HCT116 (cell line): Measurements from ENCODE around the gene LRRC61. TPM values are rescaled to one million over a fixed set of nuclear protein-coding genes. Genes with fewer than 3 reads are reported as not detected.

Experiments
- ATAC-seq: fragments of 200-7000 bp; cut with Tn5 transposase; 2 replicates; pipeline ENCODE4 v1.9.1; 2020; ENCODE audit warnings: mild to moderate bottlenecking, moderate library complexity
- BruUV-seq: library from RNA; stranded (reverse); fragments of 400-500 nt; replicated peaks from 2 replicates; lab custom pipeline; 2021; lab: Mats Ljungman, UMichigan
- CTCF ChIA-PET: fragments of 300-600 bp; sonication (Branson Sonifier 250); formaldehyde crosslinking; loops from one replicate; lab custom pipeline; 2021; ENCODE audit warnings: antibody characterized with exemption; lab: Charles Lee
- POLR2A ChIA-PET: fragments of 300-600, 350-600 bp; sonication (Branson Sonifier 250); formaldehyde crosslinking; loops from one replicate; lab custom pipeline; 2021; ENCODE audit warnings: antibody characterized with exemption; lab: Charles Lee
- RAD21 ChIA-PET, 2 experiments: fragments of 300-600 bp; sonication (Branson Sonifier 250); formaldehyde crosslinking; loops; one replicate each; lab custom pipeline; 2023; ENCODE audit warnings: low total read pairs in 2 of 2; ENCODE audit not compliant: uncharacterized antibody in 2 of 2, unreplicated experiment in 2 of 2, low non-redundant PET in 1 of 2; lab: Charles Lee
- DNase-seq: peaks from one replicate; pipeline ENCODE4 v3.0.0-alpha.2; 2010; ENCODE audit warnings: low read depth, low spot score
- H2AFZ ChIP-seq: fragments of 200-600 bp; shearing (Covaris generic), sonication (generic); 2 replicates; pipeline ENCODE4 v1.6.1; 2017; ENCODE audit warnings: low read depth, mixed run types, mixed read lengths, antibody characterized with exemption, low read length; ENCODE audit not compliant: poor library complexity, severe bottlenecking
- H3K27ac ChIP-seq: 2 replicates; pipeline ENCODE4 v1.5.1; 2012; ENCODE audit warnings: low read depth, low read length
- H3K27me3 ChIP-seq: fragments of 200-600 bp; sonication (generic); 2 replicates; pipeline ENCODE4 v1.6.1; 2016; ENCODE audit warnings: mixed run types, low read length, mixed read lengths; ENCODE audit not compliant: insufficient read depth
- H3K36me3 ChIP-seq, 2 experiments: fragments of 200-500 bp in 1 of 2; fragments of 200-600 bp in 1 of 2; sonication (Bioruptor generic) in 1 of 2; sonication (generic) in 1 of 2; 2 replicates each; pipeline versions ENCODE4 v1.5.1 to v1.6.1; 2014 to 2016; ENCODE audit warnings: low read length in 2 of 2, inconsistent platforms in 1 of 2, mixed read lengths in 1 of 2, mixed run types in 1 of 2; ENCODE audit not compliant: insufficient read depth in 2 of 2, control insufficient read depth in 1 of 2
- H3K4me1 ChIP-seq, 2 experiments: fragments of 200-600 bp in 1 of 2; sonication (generic) in 1 of 2; 2 replicates each; pipeline versions ENCODE4 v1.5.1 to v1.6.1; 2012 to 2017; ENCODE audit warnings: low read length in 2 of 2, inconsistent platforms in 1 of 2, mild to moderate bottlenecking in 1 of 2, mixed read lengths in 1 of 2, mixed run types in 1 of 2, moderate library complexity in 1 of 2; ENCODE audit not compliant: insufficient read depth in 2 of 2, control insufficient read depth in 1 of 2
- H3K4me2 ChIP-seq: fragments of 200-600 bp; sonication (generic); 2 replicates; pipeline ENCODE4 v1.6.1; 2017; ENCODE audit warnings: mixed run types, low read length, mixed read lengths
- H3K4me3 ChIP-seq, 2 experiments: fragments of 200-600 bp in 1 of 2; sonication (generic) in 1 of 2; replicated peaks in 1 of 2; 2 replicates each; pipeline ENCODE4 v1.5.1; 2011 to 2016; ENCODE audit warnings: low read length in 2 of 2, control low read depth in 1 of 2, low read depth in 1 of 2, mild to moderate bottlenecking in 1 of 2, mixed read lengths in 1 of 2, mixed run types in 1 of 2
- H3K79me2 ChIP-seq: fragments of 200-600 bp; sonication (generic); 2 replicates; pipeline ENCODE4 v1.6.1; 2017; ENCODE audit warnings: mild to moderate bottlenecking, mixed run types, low read length, moderate library complexity, mixed read lengths; ENCODE audit not compliant: insufficient read depth
- H3K9ac ChIP-seq: fragments of 200-600 bp; sonication (generic); 2 replicates; pipeline ENCODE4 v1.6.1; 2016; ENCODE audit warnings: low read length, mixed read lengths
- H3K9me2 ChIP-seq: fragments of 200-600 bp; sonication (generic), shearing (Covaris generic); 2 replicates; pipeline ENCODE4 v1.6.1; 2017; ENCODE audit warnings: mixed run types, mild to moderate bottlenecking, moderate library complexity; ENCODE audit not compliant: insufficient read depth
- H3K9me3 ChIP-seq, 2 experiments: fragments of 200-500 bp in 1 of 2; fragments of 200-600 bp in 1 of 2; sonication (Bioruptor generic) in 1 of 2; sonication (generic) in 1 of 2; 2 replicates each; pipeline ENCODE4 v1.6.1; 2014 to 2017; ENCODE audit warnings: low read length in 2 of 2, mixed read lengths in 2 of 2, inconsistent platforms in 1 of 2, low read depth in 1 of 2, mild to moderate bottlenecking in 1 of 2, mixed run types in 1 of 2, moderate library complexity in 1 of 2; ENCODE audit not compliant: control insufficient read depth in 1 of 2, insufficient read depth in 1 of 2
- H4K20me1 ChIP-seq: fragments of 200-600 bp; sonication (generic), shearing (Covaris generic); 2 replicates; pipeline ENCODE4 v1.6.1; 2017; ENCODE audit warnings: mixed run types, mild to moderate bottlenecking, moderate library complexity; ENCODE audit not compliant: insufficient read depth
- CBX3 ChIP-seq: IDR thresholded peaks from 2 replicates; pipeline ENCODE4 v1.6.1; 2012; ENCODE audit warnings: low read depth
- CTCF ChIP-seq, 3 experiments: fragments of 200-600 bp in 1 of 3; sonication (generic) in 1 of 3; IDR thresholded peaks in 2 of 3; conservative IDR thresholded peaks in 1 of 3; 2 replicates each; pipeline ENCODE4 v1.5.1; 2012 to 2017; ENCODE audit warnings: low read depth in 2 of 3, low read length in 2 of 3, antibody characterized with exemption in 1 of 3, borderline replicate concordance in 1 of 3, control low read depth in 1 of 3, mild to moderate bottlenecking in 1 of 3, mixed read lengths in 1 of 3, mixed run types in 1 of 3, moderate library complexity in 1 of 3; ENCODE audit not compliant: insufficient read depth in 1 of 3
- ELF1 ChIP-seq: IDR thresholded peaks from 2 replicates; pipeline ENCODE4 v1.6.1; 2012; ENCODE audit warnings: low read depth, borderline replicate concordance
- EZH2 ChIP-seq: fragments of 200-600 bp; sonication (generic); IDR thresholded peaks from 2 replicates; pipeline ENCODE4 v1.6.1; 2017; ENCODE audit warnings: antibody characterized with exemption, mixed run types
- EZH2phosphoT487 ChIP-seq: fragments of 200-600 bp; IDR thresholded peaks from 2 replicates; pipeline ENCODE4 v1.6.1; 2018; ENCODE audit warnings: antibody characterized with exemption, borderline replicate concordance
- FOSL1 ChIP-seq: IDR thresholded peaks from 2 replicates; pipeline ENCODE4 v1.6.1; 2012; ENCODE audit warnings: low read depth
- JUND ChIP-seq: IDR thresholded peaks from 2 replicates; pipeline ENCODE4 v1.6.1; 2012
- MAX ChIP-seq: IDR thresholded peaks from 2 replicates; pipeline ENCODE4 v1.6.1; 2012
- POLR2A ChIP-seq: IDR thresholded peaks from 2 replicates; pipeline ENCODE4 v1.7.0; 2011; ENCODE audit warnings: borderline replicate concordance; ENCODE audit not compliant: insufficient read depth, insufficient read length; ENCODE audit errors: extremely low read depth
- SIN3A ChIP-seq: IDR thresholded peaks from 2 replicates; pipeline ENCODE4 v1.6.1; 2012; ENCODE audit warnings: low read depth
- SRF ChIP-seq: IDR thresholded peaks from 2 replicates; pipeline ENCODE4 v1.6.1; 2012; ENCODE audit warnings: low read depth
- TCF7L2 ChIP-seq: IDR thresholded peaks from 2 replicates; pipeline ENCODE4 v1.7.0; 2011; ENCODE audit warnings: borderline replicate concordance, inconsistent platforms; ENCODE audit not compliant: insufficient read depth, insufficient read length; ENCODE audit errors: extremely low read depth
- YY1 ChIP-seq: IDR thresholded peaks from 2 replicates; pipeline ENCODE4 v1.6.1; 2011; ENCODE audit warnings: low read length, low read depth, moderate library complexity, mild to moderate bottlenecking; ENCODE audit not compliant: insufficient replicate concordance; ENCODE audit errors: extremely low read depth
- ZBTB33 ChIP-seq: IDR thresholded peaks from 2 replicates; pipeline ENCODE4 v1.6.1; 2011; ENCODE audit warnings: mild to moderate bottlenecking, low read length, moderate library complexity; ENCODE audit not compliant: insufficient replicate concordance; ENCODE audit errors: extremely low read depth
- intact Hi-C: fragments of 100-400 bp; cut with micrococcal nuclease; formaldehyde crosslinking; loops from 2 replicates; pipeline ENCODE4 v1.10.0; 2022
- total RNA-seq: library from RNA; stranded (reverse); gene quantifications from one replicate; pipeline ENCODE4 v1.2.1, GENCODE V29; 2021; ENCODE audit not compliant: unreplicated experiment

Gene LRRC61
- total RNA-seq, 1 experiment from 2014 or later, result 12.0 TPM

GRCh38 chr7:150365194-150365593 lies 42.0 kb downstream of the LRRC61 start:
- DNase-seq, result no peak
- no peak overlapping the region for H3K4me3 ChIP-seq
- ChIA-PET POLR2A (interaction anchor here (0.7 kb wide), 1 partner anchor 17 kb away, joined by 3 read pairs; no protein-coding TSS in a partner anchor), RAD21 (no interaction called here), CTCF (interaction anchor here (1.3 to 1.5 kb wide), 2 partner anchors 8 to 53 kb away, joined by 3 read pairs; no protein-coding TSS in a partner anchor)
- H3K27ac ChIP-seq, result no peak overlapping the region
- no peak for ATAC-seq
- peaks cover 17% of the 10 kb centered on the region for H3K79me2 ChIP-seq
- no peaks in the 10 kb centered on the region for H3K27me3 ChIP-seq
- intact Hi-C loops, result loop anchor here (5.0 to 10.0 kb wide), 2 partner anchors 37 to 60 kb away; no protein-coding TSS in a partner anchor
- TF ChIP-seq POLR2A, result no peak
- TF ChIP-seq YY1, result no peak
- TF ChIP-seq ZBTB33, result no peak
- TF ChIP-seq FOSL1, result no peak
- H3K9me3 ChIP-seq, result no peaks in the 10 kb centered on the region
- H3K36me3 ChIP-seq, result no peaks in the 10 kb centered on the region
- no peaks in the 10 kb centered on the region for H4K20me1 ChIP-seq
- no peak overlapping the region for H2AFZ ChIP-seq
- H3K4me2 ChIP-seq, result no peak overlapping the region
- H3K9ac ChIP-seq, result no peak overlapping the region
- H3K9me2 ChIP-seq, result no peaks in the 10 kb centered on the region
- no TSS peak for BruUV-seq
- peaks cover 12 to 23% of the 10 kb centered on the region in 2 experiments for H3K4me1 ChIP-seq

GRCh38 chr7:150365673-150366398 lies 42.7 kb downstream of the LRRC61 start:
- CTCF ChIA-PET, result interaction anchor here (1.3 to 1.5 kb wide), 2 partner anchors 8 to 52 kb away, joined by 3 read pairs; no protein-coding TSS in a partner anchor

More at GRCh38 chr7:150365673-150366398, 42.7 kb downstream of the LRRC61 start:
- Histone ChIP-seq H4K20me1 (no peaks in the 10 kb centered on the region), H3K4me1 (peaks cover 13 to 24% of the 10 kb centered on the region in 2 experiments), H3K36me3 (peaks cover 0 to under 1% of the 10 kb centered on the region in 2 experiments; a peak in 1 of 4 replicates), H2AFZ (no peak overlapping the region), H3K9ac (no peak overlapping the region), H3K79me2 (peaks cover 23% of the 10 kb centered on the region), H3K9me2 (no peaks in the 10 kb centered on the region), H3K4me3 (no peak overlapping the region), H3K27ac (no peak overlapping the region), H3K4me2 (no peak overlapping the region), H3K27me3 (no peaks in the 10 kb centered on the region), H3K9me3 (no peaks in the 10 kb centered on the region)
- TSS peak; percentile 19 for BruUV-seq
- intact Hi-C loops, result loop anchor here (5.0 to 10.0 kb wide), 2 partner anchors 36 to 61 kb away; no protein-coding TSS in a partner anchor
- no peak for ATAC-seq
- TF ChIP-seq JUND (no peak), CTCF (IDR thresholded peaks at IDR 0.05 in 2 of 3, conservative IDR thresholded peaks at IDR 0.05 in 1 of 3; ENCODE audit: borderline replicate concordance in 1 of 3, insufficient read depth in 1 of 3, low read depth in 2 of 3, low read length in 2 of 3) (no peak), ELF1 (no peak), TCF7L2 (no peak), EZH2 (no peak), SIN3A (no peak), MAX (no peak), CBX3 (no peak), FOSL1 (no peak), SRF (no peak), EZH2phosphoT487 (no peak)
- RAD21 ChIA-PET, result no interaction called here
- POLR2A ChIA-PET, result no interaction called here
- DNase-seq, result no peak
